Aorta (tissue), 5 donors: ENCODE data around the gene KPNB1. TPM values are rescaled to one million over a fixed set of nuclear protein-coding genes. Genes with fewer than 3 reads are reported as not detected.

ENCODE experiments used
- ATAC-seq: fragments of 200-7000 bp; cut with Tn5 transposase; one replicate; pipeline ENCODE4 v1.9.1; 2022; ENCODE audit warnings: moderate library complexity; ENCODE audit not compliant: low FRiP score
- DNase-seq, 2 donors: peaks; one replicate each; pipeline ENCODE4 v3.0.0-alpha.2; 2020
- H3K27ac ChIP-seq, 2 donors: one replicate each; pipeline ENCODE4 v1.5.1; 2013; ENCODE audit warnings: low read length in 2 of 2, mild to moderate bottlenecking in 2 of 2, moderate library complexity in 2 of 2, control low read depth in 1 of 2, inconsistent platforms in 1 of 2, low read depth in 1 of 2
- H3K27me3 ChIP-seq, 2 donors: one replicate each; pipeline ENCODE4 v1.6.1; 2013; ENCODE audit warnings: control low read depth in 1 of 2, low read length in 1 of 2, mild to moderate bottlenecking in 1 of 2, moderate library complexity in 1 of 2; ENCODE audit not compliant: insufficient read depth in 2 of 2, control insufficient read depth in 1 of 2
- H3K36me3 ChIP-seq, 2 donors: one replicate each; pipeline ENCODE4 v1.6.1; 2013; ENCODE audit warnings: control low read depth in 1 of 2, low read length in 1 of 2, mild to moderate bottlenecking in 1 of 2; ENCODE audit not compliant: insufficient read depth in 2 of 2, control insufficient read depth in 1 of 2
- H3K4me1 ChIP-seq, 2 donors: one replicate each; pipeline ENCODE4 v1.6.1; 2013; ENCODE audit warnings: low read length in 2 of 2, control low read depth in 1 of 2, mild to moderate bottlenecking in 1 of 2, moderate library complexity in 1 of 2; ENCODE audit not compliant: insufficient read depth in 2 of 2, control insufficient read depth in 1 of 2
- H3K4me3 ChIP-seq, 2 donors: one replicate each; pipeline ENCODE4 v1.5.1; 2013; ENCODE audit warnings: low read length in 2 of 2, control low read depth in 1 of 2, mild to moderate bottlenecking in 1 of 2
- H3K9me3 ChIP-seq: one replicate; pipeline ENCODE4 v1.6.1; 2013; ENCODE audit warnings: mild to moderate bottlenecking, low read length; ENCODE audit not compliant: control insufficient read depth
- WGBS, 2 donors: extraction: QIAGEN DNeasy Blood & Tissue Kit; methylation state at CpG; one replicate each; pipeline ENCODE4 v1.1.7; 2013; 5-methylcytosine and 5-hydroxymethylcytosine counted together
- intact Hi-C, 2 donors: fragments of 100-400 bp; cut with DNase I; formaldehyde crosslinking; loops; one replicate each; pipeline versions ENCODE4 v1.14.2 to v1.15.0; 2022
- long read RNA-seq, 2 donors: library from polyadenylated mRNA; unstranded; transcript quantifications; one replicate each; pipeline ENCODE4 v2.0.0, GENCODE V29; 2020 to 2021
- polyA plus RNA-seq, 2 donors: library from polyadenylated mRNA; stranded (reverse); fragments of 200-250 nt; gene quantifications; one replicate each; pipeline ENCODE4 v1.2.3, GENCODE V29; 2013
- total RNA-seq, 2 donors: library from RNA; stranded (reverse); fragmentation: NEBNext Ultra II Directional; extraction: Animal tissue kit (Norgen Biotek cat#: 25700); gene quantifications; one replicate each; pipeline ENCODE4 v1.2.1, GENCODE V29; 2021
- donor health status: healthy with polysubstance abuse.
- donor health status: Bipolar disorder and iron deficiency.
- donor health status: DM: no; HTN: no; CAD: no.
- donor health status: DM: no; HTN: no; CAD: no.
- donor health status: DM: yes; HTN: yes; CAD: no.

The KPNB1 gene
- 100 to 1,000 TPM; 171 to 202 TPM for total RNA-seq
- 10 to 100 TPM; 39.4 to 58.9 TPM for polyA plus RNA-seq
- long read RNA-seq, donor 1, full-length matches to known transcripts, result 15 of 63 reads
- long read RNA-seq, donor 1, partial matches to known transcripts, result 43 of 63 reads
- long read RNA-seq, donor 1, other reads (novel, unspliced or antisense), result 5 of 63 reads
- long read RNA-seq, donor 2, full-length matches to known transcripts, result 26 of 55 reads
- long read RNA-seq, donor 2, partial matches to known transcripts, result 16 of 55 reads
- long read RNA-seq, donor 2, other reads (novel, unspliced or antisense), result 13 of 55 reads

DNA sequence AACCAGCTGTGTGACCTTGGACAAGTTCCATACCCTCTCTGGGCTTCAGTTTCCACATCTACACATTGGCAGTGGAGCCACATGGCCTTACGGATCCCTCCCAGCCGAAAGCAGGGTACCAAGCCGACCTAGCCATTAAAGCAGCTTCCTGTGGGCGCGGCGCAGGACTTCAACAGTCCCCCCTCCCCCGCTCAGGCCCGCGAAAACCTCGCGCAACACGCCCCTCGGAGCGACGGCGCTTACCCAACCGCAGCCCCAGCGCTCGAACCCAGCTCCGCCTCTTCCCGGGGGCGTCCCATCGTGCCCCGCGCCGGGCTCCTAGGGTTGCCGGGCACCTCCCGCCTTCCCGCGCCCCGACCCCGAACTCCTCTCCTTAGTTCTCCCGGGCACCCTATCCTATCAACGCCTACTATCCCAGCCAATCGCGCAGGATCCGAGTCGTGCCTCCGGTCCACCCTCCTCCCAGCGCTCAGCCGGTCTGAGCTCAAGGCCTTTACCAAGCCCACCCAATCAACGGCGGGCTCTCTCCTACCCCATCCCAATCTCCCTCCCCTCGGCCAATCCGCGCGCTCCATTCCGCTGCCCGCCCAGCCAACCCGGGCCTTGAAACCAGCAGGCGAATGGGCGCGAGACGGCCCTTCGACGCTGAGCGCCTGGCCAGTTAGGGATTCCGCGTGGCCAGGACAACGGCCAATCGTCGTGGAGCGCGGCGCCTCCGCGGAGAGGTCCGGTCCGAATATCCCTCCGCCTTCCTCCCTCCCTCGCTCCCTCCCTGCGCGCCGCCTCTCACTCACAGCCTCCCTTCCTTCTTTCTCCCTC is at the start of gene KPNB1:
Gene KPNB1 (plus strand): TSS at position 767 of the 819 bp plus-strand sequence. CDS start 326 bp downstream, outside the sequence.
- peak; percentile 100 for DNase-seq
- Histone ChIP-seq H3K27ac (peak within 1 kb of the TSS; percentile 11 to 72), H3K9me3 (no peaks in the 10 kb centered on the region), H3K27me3 (no peaks in the 10 kb centered on the region), H3K4me3 (peak within 1 kb of the TSS; percentile 87 to 93), H3K36me3 (peaks cover 0 to 2% of the 10 kb centered on the region in 2 donors), H3K4me1 (no peaks in the 10 kb centered on the region)
- WGBS, 2 donors, result 0% methylated on average over 63 to 74 of the region's 74 CpGs
- peak; percentile 96 for ATAC-seq
- intact Hi-C loops, result no loop called here

DNA sequence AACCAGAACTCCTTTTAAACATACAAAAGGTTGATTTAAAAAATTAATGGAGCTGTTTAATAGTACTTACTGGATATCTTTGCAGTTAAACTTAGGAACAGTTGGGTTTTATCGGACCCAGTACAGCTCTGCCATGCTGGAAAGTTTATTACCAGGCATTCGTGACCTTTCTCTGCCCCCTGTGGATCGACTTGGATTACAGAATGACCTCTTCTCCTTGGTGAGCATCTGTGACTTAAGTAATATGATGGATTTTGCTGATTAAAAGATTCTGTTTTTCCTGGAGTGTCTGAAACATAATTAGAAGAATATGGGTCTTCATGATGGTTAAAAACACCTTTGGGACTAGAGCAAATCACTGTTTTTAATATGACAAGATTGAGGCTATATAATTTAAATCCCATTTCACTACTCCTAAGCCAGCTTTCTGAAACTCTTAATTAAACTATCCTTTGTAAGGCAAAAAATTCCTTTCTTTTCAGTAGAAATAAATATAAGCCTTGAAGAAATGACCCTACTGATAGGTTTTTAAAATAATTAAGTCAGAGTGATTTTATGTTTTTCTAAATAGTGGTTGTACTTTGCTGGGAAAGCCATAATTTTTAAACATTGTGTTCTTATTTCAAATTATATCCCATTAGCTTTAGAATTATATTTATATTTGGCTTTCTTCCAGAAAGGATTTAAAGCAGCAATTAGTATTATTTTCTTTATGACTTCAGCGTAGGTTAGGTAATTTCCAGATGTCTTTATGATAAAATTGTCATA is 45.7 kb upstream of the KPNB1 start:
- ATAC-seq (no peak), DNase-seq (no peak)
- Histone ChIP-seq H3K4me1 (peaks cover 0 to 1% of the 10 kb centered on the region in 2 donors), H3K27ac (peak overlapping the region; percentile 49 to 63), H3K36me3 (no peaks in the 10 kb centered on the region), H3K4me3 (no peak overlapping the region), H3K27me3 (no peaks in the 10 kb centered on the region), H3K9me3 (no peaks in the 10 kb centered on the region)
- intact Hi-C loops, result no loop called here
- WGBS, 2 donors, result 37% methylated on average over 4 of the region's 4 CpGs

DNA sequence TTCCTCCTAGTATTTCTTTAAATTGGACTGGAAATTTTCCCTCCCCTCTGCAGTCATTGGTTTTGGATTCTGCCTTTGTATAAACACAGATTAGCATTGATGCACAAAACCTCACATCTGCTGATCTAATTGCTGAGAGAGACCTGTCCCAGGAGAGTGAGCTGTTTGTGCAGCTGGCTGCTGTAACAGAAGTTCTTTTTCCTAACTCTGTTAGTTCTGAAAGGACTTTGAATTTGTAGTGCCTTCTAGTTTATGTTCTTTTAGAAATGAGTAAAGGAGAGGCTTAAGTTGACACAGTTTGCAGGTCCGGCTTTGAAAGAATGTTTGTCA is 45.2 kb upstream of the KPNB1 start:
- Histone ChIP-seq H3K4me3 (no peak overlapping the region), H3K4me1 (peaks cover 0 to 1% of the 10 kb centered on the region in 2 donors), H3K27ac (peak overlapping the region in 1 of 2 donors; percentile 8), H3K36me3 (no peaks in the 10 kb centered on the region), H3K27me3 (no peaks in the 10 kb centered on the region), H3K9me3 (no peaks in the 10 kb centered on the region)
- DNase-seq (no peak), ATAC-seq (peak; percentile 79)
- 0 to 1% methylated on average over 1 of the region's 1 CpG for WGBS, 2 donors
- intact Hi-C loops, result no loop called here

DNA sequence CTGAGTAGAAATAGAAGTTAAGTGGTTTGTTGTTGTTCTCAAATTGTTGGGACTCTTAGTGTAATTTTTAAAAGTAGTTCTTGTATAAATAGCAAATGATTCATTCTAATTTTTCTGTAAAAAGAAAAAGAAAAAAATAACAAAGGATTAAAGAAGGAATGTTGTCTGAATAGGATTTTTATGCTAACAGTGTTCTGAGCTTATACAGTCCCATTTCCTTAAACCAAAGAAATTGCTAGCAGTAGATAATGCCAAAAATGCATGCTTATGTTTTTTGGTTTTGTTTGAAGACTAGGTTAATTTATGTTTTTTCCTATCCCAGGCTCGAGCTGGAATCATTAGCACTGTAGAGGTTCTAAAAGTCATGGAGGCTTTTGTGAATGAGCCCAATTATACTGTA is 44.7 kb upstream of the KPNB1 start:
- no peaks in the 10 kb centered on the region for H3K9me3 ChIP-seq
- no peaks in the 10 kb centered on the region for H3K36me3 ChIP-seq
- no peak overlapping the region for H3K27ac ChIP-seq
- H3K4me3 ChIP-seq, result peak overlapping the region in 1 of 2 donors; percentile 34
- peaks cover 0 to 1% of the 10 kb centered on the region in 2 donors for H3K4me1 ChIP-seq
- intact Hi-C loops, result loop anchor here in 1 of 2 donors (5.0 kb wide), 1 partner anchor 378 kb away; no protein-coding TSS in a partner anchor
- no peaks in the 10 kb centered on the region for H3K27me3 ChIP-seq
- ATAC-seq, result no peak
- WGBS, 2 donors, result 0 to 5% methylated on average over 1 of the region's 1 CpG
- no peak for DNase-seq

GRCh38 chr17:47607481-47607880 is 42.2 kb upstream of the KPNB1 start:
- WGBS, 2 donors, result 92 to 93% methylated on average over 3 of the region's 3 CpGs
- Histone ChIP-seq H3K4me1 (peaks cover 0 to 1% of the 10 kb centered on the region in 2 donors), H3K27me3 (no peaks in the 10 kb centered on the region), H3K9me3 (no peaks in the 10 kb centered on the region), H3K4me3 (no peak overlapping the region), H3K27ac (no peak overlapping the region), H3K36me3 (no peaks in the 10 kb centered on the region)
- no peak for DNase-seq
- no peak for ATAC-seq
- intact Hi-C loops, result loop anchor here in 1 of 2 donors (5.0 kb wide), 1 partner anchor 380 kb away; no protein-coding TSS in a partner anchor

GRCh38 chr17:47611372-47612350 is 38.1 kb upstream of the KPNB1 start:
- H3K27me3 ChIP-seq, result no peaks in the 10 kb centered on the region
- H3K4me1 ChIP-seq, result no peaks in the 10 kb centered on the region
- DNase-seq (no peak), ATAC-seq (no peak)
- H3K36me3 ChIP-seq, result no peaks in the 10 kb centered on the region
- H3K4me3 ChIP-seq, result no peak overlapping the region
- intact Hi-C loops, result loop anchor here in 1 of 2 donors (10.0 kb wide), 3 partner anchors 247 to 377 kb away; partner anchors contain the start of gene EFCAB13
- H3K27ac ChIP-seq, result peak overlapping the region in 1 of 2 donors; percentile 25
- H3K9me3 ChIP-seq, result no peaks in the 10 kb centered on the region
- WGBS, 2 donors, result 85% methylated on average over 5 of the region's 5 CpGs

GRCh38 chr17:47615766-47616424 is 33.8 kb upstream of the KPNB1 start:
- intact Hi-C loops, result loop anchor here in 1 of 2 donors (10.0 kb wide), 3 partner anchors 251 to 381 kb away; partner anchors contain the start of gene EFCAB13
- ATAC-seq (peak; percentile 57), DNase-seq (no peak)
- H3K9me3 ChIP-seq, result no peaks in the 10 kb centered on the region
- H3K27me3 ChIP-seq, result no peaks in the 10 kb centered on the region
- no peak overlapping the region for H3K27ac ChIP-seq
- 66 to 70% methylated on average over 8 of the region's 8 CpGs for WGBS, 2 donors
- no peak overlapping the region for H3K4me3 ChIP-seq
- peaks cover 0 to 2% of the 10 kb centered on the region in 2 donors for H3K36me3 ChIP-seq
- H3K4me1 ChIP-seq, result no peaks in the 10 kb centered on the region
